HG02970 (cell line): ENCODE data around the gene ZNF181.
"Not testable (repeated sequence)": the region's sequence is repeated elsewhere in the genome, so short reads cannot be mapped to it uniquely, and the experiment has no call there.

Experiments
- ATAC-seq: cut with Tn5 transposase; IDR thresholded peaks from one replicate; pipeline ENCODE4 v1.9.1; 2021; ENCODE audit warnings: mild to moderate bottlenecking, moderate library complexity, moderate number of reproducible peaks; ENCODE audit not compliant: unreplicated experiment, low FRiP score

The ZNF181 gene

GRCh38 chr19:34733746-34734536 is at the start of gene ZNF181:
ZNF181 (plus strand) TSS chr19:34734243; CDS start chr19:34735038, 795 bp downstream.
- ATAC-seq: peak; percentile 75

- not testable (repeated sequence) for ATAC-seq
Measured at GRCh38 chr19:34685266-34685665, 48.8 kb upstream of the ZNF181 start.

- ATAC-seq: no peak
Measured at GRCh38 chr19:34686455-34686854, 47.6 kb upstream of the ZNF181 start.

DNA sequence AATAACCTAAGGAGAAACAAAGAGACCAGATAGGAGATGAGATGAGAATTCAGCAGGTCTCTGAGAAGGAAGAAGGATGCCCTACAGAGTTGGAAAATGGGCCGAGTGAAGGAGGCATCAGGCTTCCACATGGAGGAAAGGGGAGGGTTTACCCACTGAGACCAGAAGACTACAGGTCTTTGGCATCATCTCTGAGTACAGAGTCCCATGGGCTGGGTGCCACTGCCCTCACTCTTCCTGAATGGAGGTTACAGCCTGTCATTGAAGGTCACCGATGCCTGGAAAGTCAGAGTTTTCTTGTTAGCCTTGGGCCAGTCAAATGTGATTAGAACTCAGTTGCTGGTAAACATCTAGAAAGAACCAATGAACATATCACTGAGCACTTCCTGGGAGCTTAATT is 46.7 kb upstream of the ZNF181 start:
- ATAC-seq: no peak

DNA sequence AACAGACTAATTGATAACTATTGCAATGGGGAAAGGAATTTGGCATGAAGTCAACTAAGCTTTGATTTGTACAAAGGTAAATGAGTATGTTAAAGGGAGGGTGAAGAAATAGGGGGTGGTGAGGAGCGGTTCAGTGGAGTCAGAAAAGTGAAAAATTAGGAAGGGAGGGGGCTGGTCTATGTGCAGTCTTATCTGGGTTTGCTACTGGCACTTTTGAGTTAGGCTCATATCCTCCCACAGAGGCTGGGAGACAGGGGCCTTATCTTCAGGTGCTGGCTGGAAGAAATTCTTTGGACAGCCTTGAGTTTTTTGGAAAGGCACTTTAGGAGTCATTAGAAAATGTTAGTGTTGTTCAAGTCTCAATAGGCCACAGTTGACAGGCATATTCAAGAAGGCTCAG is 45.5 kb upstream of the ZNF181 start:
- no peak for ATAC-seq

GRCh38 chr19:34690372-34690771 is 43.7 kb upstream of the ZNF181 start:
- ATAC-seq: no peak

- no peak for ATAC-seq
Measured at GRCh38 chr19:34692549-34692948, 41.5 kb upstream of the ZNF181 start.

GRCh38 chr19:34707661-34708060 is 26.4 kb upstream of the ZNF181 start:
- ATAC-seq: no peak

GRCh38 chr19:34711890-34712289 is 22.2 kb upstream of the ZNF181 start:
- no peak for ATAC-seq

DNA sequence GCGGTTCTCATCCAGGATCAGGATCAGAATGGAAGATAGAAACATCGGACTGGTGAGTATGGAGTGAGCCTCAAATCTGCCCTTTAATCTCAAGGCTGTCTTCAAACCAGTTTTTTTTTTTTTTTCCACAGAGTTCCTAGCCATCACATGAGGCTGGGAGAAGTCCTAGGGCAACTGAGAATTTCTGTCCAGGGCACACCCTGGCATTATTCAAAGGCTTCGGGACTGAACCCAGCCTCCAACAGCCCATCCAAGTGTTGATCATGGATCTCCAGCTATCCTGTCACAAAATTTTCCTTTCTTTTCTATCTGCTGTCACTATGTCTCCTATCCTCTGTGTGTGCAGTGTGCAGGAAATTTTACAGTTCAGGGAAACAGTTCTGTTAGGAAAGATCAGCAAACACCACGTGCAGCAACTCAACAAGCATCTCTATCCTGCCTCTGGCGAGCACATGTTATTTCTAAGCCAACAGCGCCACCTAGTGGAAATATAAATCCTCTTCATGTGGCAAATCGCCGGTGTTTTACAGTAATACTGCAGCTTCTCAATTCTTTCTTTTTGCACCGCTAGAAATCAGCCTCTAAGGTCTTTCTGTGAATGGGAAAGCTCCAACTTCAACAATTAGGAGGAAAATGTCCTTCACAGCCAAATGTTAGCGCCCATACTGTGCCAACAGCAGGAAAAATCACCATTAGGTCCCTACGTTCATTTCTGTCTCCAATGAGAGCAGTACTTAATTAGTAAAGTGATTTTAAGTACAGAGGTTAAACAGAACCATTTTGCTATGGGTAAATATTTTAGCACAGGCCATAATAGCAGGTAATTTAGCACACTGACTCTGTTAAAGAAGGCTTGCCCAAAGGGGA is 21.4 kb upstream of the ZNF181 start:
- no peak for ATAC-seq

DNA sequence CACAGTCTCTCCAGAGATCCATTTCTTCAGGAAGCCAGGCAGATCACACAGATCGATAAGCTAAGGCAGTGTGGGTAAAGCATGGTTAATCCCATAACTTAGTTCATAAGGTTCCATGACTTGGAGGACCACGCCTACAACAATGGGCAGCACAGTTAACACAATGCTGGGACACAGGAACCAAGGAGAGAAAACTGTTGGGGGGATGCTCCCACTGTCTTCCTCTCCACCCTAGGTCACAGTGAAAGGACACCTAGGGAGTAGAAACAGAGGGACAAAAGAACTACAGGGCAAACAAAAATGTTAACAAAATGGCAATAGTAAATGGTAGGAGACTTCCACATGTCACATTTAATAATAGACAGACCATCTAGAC is 20.8 kb upstream of the ZNF181 start:
- no peak for ATAC-seq

DNA sequence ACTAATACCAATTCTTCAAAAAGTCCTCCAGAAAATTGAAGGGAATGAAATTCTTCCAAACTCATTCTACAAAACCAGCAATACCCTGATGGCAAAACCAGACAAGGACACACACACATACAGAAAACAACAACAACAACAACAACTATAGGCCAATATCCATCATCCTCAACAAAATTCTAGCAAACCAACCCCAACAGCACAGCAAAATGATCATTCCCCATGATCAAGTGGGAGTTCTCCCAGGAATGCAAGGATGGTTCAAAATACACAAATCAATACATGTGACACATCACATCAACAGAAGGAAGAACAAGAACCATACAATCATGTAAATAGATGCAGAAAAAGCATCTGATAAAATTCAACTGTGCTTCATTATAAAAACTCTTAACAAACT is 18.7 kb upstream of the ZNF181 start:
- ATAC-seq: no peak

GRCh38 chr19:34722353-34722752 is 11.7 kb upstream of the ZNF181 start:
- ATAC-seq: no peak

GRCh38 chr19:34725400-34725799 is 8.6 kb upstream of the ZNF181 start:
- no peak for ATAC-seq

GRCh38 chr19:34731019-34731829 is 2.8 kb upstream of the ZNF181 start:
- ATAC-seq: no peak

GRCh38 chr19:34731964-34732363 is 2.1 kb upstream of the ZNF181 start:
- ATAC-seq: no peak

- ATAC-seq: no peak
Measured at GRCh38 chr19:34732612-34733211, 1.3 kb upstream of the ZNF181 start.

DNA sequence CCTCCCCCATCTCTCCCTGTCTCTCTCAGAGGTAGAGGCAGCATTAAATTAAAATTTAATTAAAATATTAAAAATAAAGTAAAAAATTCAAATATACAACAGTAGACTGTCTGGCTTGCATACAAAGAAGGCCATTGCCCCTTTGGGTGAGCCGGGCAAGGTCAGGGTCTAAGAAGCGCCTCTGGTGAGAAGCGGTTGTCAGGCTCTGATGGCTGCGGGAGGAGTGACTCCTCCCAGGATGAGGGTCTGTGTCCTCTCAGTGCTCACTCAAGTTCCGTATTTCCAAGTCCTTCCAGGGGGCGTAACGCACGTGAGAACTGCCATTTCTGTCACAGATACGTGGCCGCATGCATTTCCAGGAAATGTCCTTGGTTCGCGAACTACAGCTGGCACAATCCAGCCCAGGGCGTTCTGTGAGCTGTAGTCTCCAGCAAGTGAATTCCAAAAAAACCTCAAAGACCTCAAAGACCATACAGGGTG is 737 bp upstream of the ZNF181 start:
- ATAC-seq: peak; percentile 26

DNA sequence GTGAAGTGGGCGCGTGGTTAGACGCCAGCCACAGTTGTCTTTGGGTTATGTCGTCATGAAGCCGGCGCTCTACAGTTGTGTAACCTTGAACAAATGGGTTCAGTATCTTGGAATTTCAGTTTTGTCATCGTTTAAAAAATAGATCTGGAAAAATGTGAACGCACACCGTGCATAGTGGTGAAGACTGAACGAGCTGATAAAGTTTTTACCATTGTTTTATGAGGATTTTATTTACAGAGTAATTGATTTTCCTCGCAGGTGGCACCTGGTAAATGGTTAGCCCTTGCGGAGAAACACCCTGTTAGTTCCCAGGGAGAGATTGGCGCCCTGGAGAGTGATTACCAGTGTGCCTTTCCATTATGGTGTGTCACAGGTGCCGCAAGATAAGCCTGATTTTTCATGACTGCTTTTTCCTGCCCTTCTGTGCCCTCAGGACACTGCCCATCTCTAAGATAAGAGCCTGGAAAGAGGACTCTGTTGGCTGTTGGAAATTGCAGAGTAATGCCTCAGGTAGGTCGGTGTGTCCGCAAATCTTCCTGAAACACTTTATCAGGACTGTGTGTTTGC is 577 bp downstream of the ZNF181 start:
- ATAC-seq: peak; percentile 43
